HCT116 (cell line): ENCODE results near the gene SEC11C. TPM values are rescaled to one million over a fixed set of nuclear protein-coding genes. Genes with fewer than 3 reads are reported as not detected.

Experiments
- ATAC-seq: fragments of 200-7000 bp; cut with Tn5 transposase; 2 replicates; pipeline ENCODE4 v1.9.1; 2020; ENCODE audit warnings: mild to moderate bottlenecking, moderate library complexity
- BruUV-seq: library from RNA; stranded (reverse); fragments of 400-500 nt; replicated peaks from 2 replicates; lab custom pipeline; 2021; lab: Mats Ljungman, UMichigan
- CTCF ChIA-PET: fragments of 300-600 bp; sonication (Branson Sonifier 250); formaldehyde crosslinking; loops from one replicate; lab custom pipeline; 2021; ENCODE audit warnings: antibody characterized with exemption; lab: Charles Lee
- POLR2A ChIA-PET: fragments of 300-600, 350-600 bp; sonication (Branson Sonifier 250); formaldehyde crosslinking; loops from one replicate; lab custom pipeline; 2021; ENCODE audit warnings: antibody characterized with exemption; lab: Charles Lee
- RAD21 ChIA-PET, 2 experiments: fragments of 300-600 bp; sonication (Branson Sonifier 250); formaldehyde crosslinking; loops; one replicate each; lab custom pipeline; 2023; ENCODE audit warnings: low total read pairs in 2 of 2; ENCODE audit not compliant: uncharacterized antibody in 2 of 2, unreplicated experiment in 2 of 2, low non-redundant PET in 1 of 2; lab: Charles Lee
- DNase-seq: peaks from one replicate; pipeline ENCODE4 v3.0.0-alpha.2; 2010; ENCODE audit warnings: low read depth, low spot score
- H2AFZ ChIP-seq: fragments of 200-600 bp; shearing (Covaris generic), sonication (generic); 2 replicates; pipeline ENCODE4 v1.6.1; 2017; ENCODE audit warnings: low read depth, mixed run types, mixed read lengths, antibody characterized with exemption, low read length; ENCODE audit not compliant: poor library complexity, severe bottlenecking
- H3K27ac ChIP-seq: 2 replicates; pipeline ENCODE4 v1.5.1; 2012; ENCODE audit warnings: low read depth, low read length
- H3K27me3 ChIP-seq: fragments of 200-600 bp; sonication (generic); 2 replicates; pipeline ENCODE4 v1.6.1; 2016; ENCODE audit warnings: mixed run types, low read length, mixed read lengths; ENCODE audit not compliant: insufficient read depth
- H3K36me3 ChIP-seq, 2 experiments: fragments of 200-500 bp in 1 of 2; fragments of 200-600 bp in 1 of 2; sonication (Bioruptor generic) in 1 of 2; sonication (generic) in 1 of 2; 2 replicates each; pipeline versions ENCODE4 v1.5.1 to v1.6.1; 2014 to 2016; ENCODE audit warnings: low read length in 2 of 2, inconsistent platforms in 1 of 2, mixed read lengths in 1 of 2, mixed run types in 1 of 2; ENCODE audit not compliant: insufficient read depth in 2 of 2, control insufficient read depth in 1 of 2
- H3K4me1 ChIP-seq, 2 experiments: fragments of 200-600 bp in 1 of 2; sonication (generic) in 1 of 2; 2 replicates each; pipeline versions ENCODE4 v1.5.1 to v1.6.1; 2012 to 2017; ENCODE audit warnings: low read length in 2 of 2, inconsistent platforms in 1 of 2, mild to moderate bottlenecking in 1 of 2, mixed read lengths in 1 of 2, mixed run types in 1 of 2, moderate library complexity in 1 of 2; ENCODE audit not compliant: insufficient read depth in 2 of 2, control insufficient read depth in 1 of 2
- H3K4me2 ChIP-seq: fragments of 200-600 bp; sonication (generic); 2 replicates; pipeline ENCODE4 v1.6.1; 2017; ENCODE audit warnings: mixed run types, low read length, mixed read lengths
- H3K4me3 ChIP-seq, 2 experiments: fragments of 200-600 bp in 1 of 2; sonication (generic) in 1 of 2; replicated peaks in 1 of 2; 2 replicates each; pipeline ENCODE4 v1.5.1; 2011 to 2016; ENCODE audit warnings: low read length in 2 of 2, control low read depth in 1 of 2, low read depth in 1 of 2, mild to moderate bottlenecking in 1 of 2, mixed read lengths in 1 of 2, mixed run types in 1 of 2
- H3K79me2 ChIP-seq: fragments of 200-600 bp; sonication (generic); 2 replicates; pipeline ENCODE4 v1.6.1; 2017; ENCODE audit warnings: mild to moderate bottlenecking, mixed run types, low read length, moderate library complexity, mixed read lengths; ENCODE audit not compliant: insufficient read depth
- H3K9ac ChIP-seq: fragments of 200-600 bp; sonication (generic); 2 replicates; pipeline ENCODE4 v1.6.1; 2016; ENCODE audit warnings: low read length, mixed read lengths
- H3K9me2 ChIP-seq: fragments of 200-600 bp; sonication (generic), shearing (Covaris generic); 2 replicates; pipeline ENCODE4 v1.6.1; 2017; ENCODE audit warnings: mixed run types, mild to moderate bottlenecking, moderate library complexity; ENCODE audit not compliant: insufficient read depth
- H3K9me3 ChIP-seq, 2 experiments: fragments of 200-500 bp in 1 of 2; fragments of 200-600 bp in 1 of 2; sonication (Bioruptor generic) in 1 of 2; sonication (generic) in 1 of 2; 2 replicates each; pipeline ENCODE4 v1.6.1; 2014 to 2017; ENCODE audit warnings: low read length in 2 of 2, mixed read lengths in 2 of 2, inconsistent platforms in 1 of 2, low read depth in 1 of 2, mild to moderate bottlenecking in 1 of 2, mixed run types in 1 of 2, moderate library complexity in 1 of 2; ENCODE audit not compliant: control insufficient read depth in 1 of 2, insufficient read depth in 1 of 2
- H4K20me1 ChIP-seq: fragments of 200-600 bp; sonication (generic), shearing (Covaris generic); 2 replicates; pipeline ENCODE4 v1.6.1; 2017; ENCODE audit warnings: mixed run types, mild to moderate bottlenecking, moderate library complexity; ENCODE audit not compliant: insufficient read depth
- ATF3 ChIP-seq: IDR thresholded peaks from 2 replicates; pipeline ENCODE4 v1.6.1; 2012
- CBX3 ChIP-seq: IDR thresholded peaks from 2 replicates; pipeline ENCODE4 v1.6.1; 2012; ENCODE audit warnings: low read depth
- CEBPB ChIP-seq: IDR thresholded peaks from 2 replicates; pipeline ENCODE4 v1.6.1; 2012; ENCODE audit warnings: low read depth
- EZH2phosphoT487 ChIP-seq: fragments of 200-600 bp; IDR thresholded peaks from 2 replicates; pipeline ENCODE4 v1.6.1; 2018; ENCODE audit warnings: antibody characterized with exemption, borderline replicate concordance
- FOSL1 ChIP-seq: IDR thresholded peaks from 2 replicates; pipeline ENCODE4 v1.6.1; 2012; ENCODE audit warnings: low read depth
- MAX ChIP-seq: IDR thresholded peaks from 2 replicates; pipeline ENCODE4 v1.6.1; 2012
- POLR2A ChIP-seq: IDR thresholded peaks from 2 replicates; pipeline ENCODE4 v1.7.0; 2011; ENCODE audit warnings: borderline replicate concordance; ENCODE audit not compliant: insufficient read depth, insufficient read length; ENCODE audit errors: extremely low read depth
- RAD21 ChIP-seq: IDR thresholded peaks from 2 replicates; pipeline ENCODE4 v1.6.1; 2012; ENCODE audit warnings: low read depth, mild to moderate bottlenecking
- SIN3A ChIP-seq: IDR thresholded peaks from 2 replicates; pipeline ENCODE4 v1.6.1; 2012; ENCODE audit warnings: low read depth
- SRF ChIP-seq: IDR thresholded peaks from 2 replicates; pipeline ENCODE4 v1.6.1; 2012; ENCODE audit warnings: low read depth
- YY1 ChIP-seq: IDR thresholded peaks from 2 replicates; pipeline ENCODE4 v1.6.1; 2011; ENCODE audit warnings: low read length, low read depth, moderate library complexity, mild to moderate bottlenecking; ENCODE audit not compliant: insufficient replicate concordance; ENCODE audit errors: extremely low read depth
- ZBTB33 ChIP-seq: IDR thresholded peaks from 2 replicates; pipeline ENCODE4 v1.6.1; 2011; ENCODE audit warnings: mild to moderate bottlenecking, low read length, moderate library complexity; ENCODE audit not compliant: insufficient replicate concordance; ENCODE audit errors: extremely low read depth
- intact Hi-C: fragments of 100-400 bp; cut with micrococcal nuclease; formaldehyde crosslinking; loops from 2 replicates; pipeline ENCODE4 v1.10.0; 2022
- total RNA-seq: library from RNA; stranded (reverse); gene quantifications from one replicate; pipeline ENCODE4 v1.2.1, GENCODE V29; 2021; ENCODE audit not compliant: unreplicated experiment

The SEC11C gene
- total RNA-seq, 1 experiment from 2014 or later: 42.2 TPM

- TF ChIP-seq ATF3 (no peak), FOSL1 (no peak), RAD21 (no peak), ZBTB33 (no peak), MAX (no peak), CBX3 (no peak), CEBPB (no peak), POLR2A (no peak), SIN3A (no peak), YY1 (no peak), SRF (no peak), EZH2phosphoT487 (no peak)
- no peaks in the 10 kb centered on the region for H3K9me3 ChIP-seq
- no peak overlapping the region for H2AFZ ChIP-seq
- H3K4me2 ChIP-seq: no peak overlapping the region
- ChIA-PET CTCF (no interaction called here), RAD21 (no interaction called here), POLR2A (no interaction called here)
- H3K9ac ChIP-seq: no peak overlapping the region
- ATAC-seq (no peak), DNase-seq (no peak)
- peaks cover 35% of the 10 kb centered on the region for H3K79me2 ChIP-seq
- H3K4me1 ChIP-seq: peaks cover 6 to 11% of the 10 kb centered on the region in 2 experiments; a peak in 3 of 4 replicates
- H3K4me3 ChIP-seq: no peak overlapping the region
- H3K27me3 ChIP-seq: no peaks in the 10 kb centered on the region
- H3K27ac ChIP-seq: no peak overlapping the region
- H4K20me1 ChIP-seq: no peaks in the 10 kb centered on the region
- no peaks in the 10 kb centered on the region for H3K36me3 ChIP-seq
- BruUV-seq: no TSS peak
- H3K9me2 ChIP-seq: no peaks in the 10 kb centered on the region
- intact Hi-C loops: loop anchor here (5.0 kb wide), 1 partner anchor 259 kb away; no protein-coding TSS in a partner anchor
Observed at GRCh38 chr18:59143441-59143840, 3.8 kb downstream of the SEC11C start.
